PFSK-1 (cell line): Measurements from ENCODE around the gene OPN4.

Experiments used
- POLR2AphosphoS5 ChIP-seq: IDR thresholded peaks from 2 replicates; pipeline ENCODE4 v1.6.1; 2012; ENCODE audit warnings: low read depth, mild to moderate bottlenecking, control low read depth, low read length, moderate library complexity
- TF ChIP-seq, protein P1 (sequence below), 2 experiments: IDR thresholded peaks; 2 replicates each; pipeline versions ENCODE4 v1.6.1 to v1.8.0; 2011 to 2012; ENCODE audit warnings: low read depth in 2 of 2, low read length in 2 of 2, control low read depth in 1 of 2, inconsistent platforms in 1 of 2, mild to moderate bottlenecking in 1 of 2, moderate library complexity in 1 of 2; ENCODE audit not compliant: insufficient read depth in 1 of 2

DNA sequence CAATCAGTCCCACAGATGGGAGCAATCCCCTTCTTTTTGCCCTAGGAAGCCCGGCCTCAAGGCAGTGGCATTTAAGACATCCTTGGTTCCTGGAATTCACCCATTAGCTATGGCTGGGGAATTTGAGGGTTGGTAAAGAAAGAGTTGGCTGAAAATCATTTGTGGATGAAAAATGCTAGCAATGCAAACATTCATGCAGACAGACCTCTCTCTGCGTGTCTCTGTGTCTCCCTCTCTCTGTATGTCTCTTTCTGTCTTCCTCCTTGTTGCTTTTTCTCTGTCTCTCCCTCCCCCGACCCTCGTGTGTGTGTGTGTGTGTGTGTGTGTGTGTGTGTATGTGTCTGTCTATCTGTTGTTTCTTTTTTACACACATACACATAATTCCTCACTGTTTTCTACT, 33.4 kb downstream of the OPN4 start:
- TF ChIP-seq, protein P1, sequence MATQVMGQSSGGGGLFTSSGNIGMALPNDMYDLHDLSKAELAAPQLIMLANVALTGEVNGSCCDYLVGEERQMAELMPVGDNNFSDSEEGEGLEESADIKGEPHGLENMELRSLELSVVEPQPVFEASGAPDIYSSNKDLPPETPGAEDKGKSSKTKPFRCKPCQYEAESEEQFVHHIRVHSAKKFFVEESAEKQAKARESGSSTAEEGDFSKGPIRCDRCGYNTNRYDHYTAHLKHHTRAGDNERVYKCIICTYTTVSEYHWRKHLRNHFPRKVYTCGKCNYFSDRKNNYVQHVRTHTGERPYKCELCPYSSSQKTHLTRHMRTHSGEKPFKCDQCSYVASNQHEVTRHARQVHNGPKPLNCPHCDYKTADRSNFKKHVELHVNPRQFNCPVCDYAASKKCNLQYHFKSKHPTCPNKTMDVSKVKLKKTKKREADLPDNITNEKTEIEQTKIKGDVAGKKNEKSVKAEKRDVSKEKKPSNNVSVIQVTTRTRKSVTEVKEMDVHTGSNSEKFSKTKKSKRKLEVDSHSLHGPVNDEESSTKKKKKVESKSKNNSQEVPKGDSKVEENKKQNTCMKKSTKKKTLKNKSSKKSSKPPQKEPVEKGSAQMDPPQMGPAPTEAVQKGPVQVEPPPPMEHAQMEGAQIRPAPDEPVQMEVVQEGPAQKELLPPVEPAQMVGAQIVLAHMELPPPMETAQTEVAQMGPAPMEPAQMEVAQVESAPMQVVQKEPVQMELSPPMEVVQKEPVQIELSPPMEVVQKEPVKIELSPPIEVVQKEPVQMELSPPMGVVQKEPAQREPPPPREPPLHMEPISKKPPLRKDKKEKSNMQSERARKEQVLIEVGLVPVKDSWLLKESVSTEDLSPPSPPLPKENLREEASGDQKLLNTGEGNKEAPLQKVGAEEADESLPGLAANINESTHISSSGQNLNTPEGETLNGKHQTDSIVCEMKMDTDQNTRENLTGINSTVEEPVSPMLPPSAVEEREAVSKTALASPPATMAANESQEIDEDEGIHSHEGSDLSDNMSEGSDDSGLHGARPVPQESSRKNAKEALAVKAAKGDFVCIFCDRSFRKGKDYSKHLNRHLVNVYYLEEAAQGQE (IDR thresholded peaks at IDR 0.05; ENCODE audit: insufficient read depth in 1 of 2, low read depth in 2 of 2, low read length in 2 of 2) = no peak
- TF ChIP-seq POLR2AphosphoS5 = no peak
